HPDE6-E6E7 (cell line): ENCODE data around the gene PIGL.
"Not testable (repeated sequence)": the region's sequence is repeated elsewhere in the genome, so short reads cannot be mapped to it uniquely, and the experiment has no call there.

ENCODE experiments used
- DNase-seq: peaks from one replicate; pipeline ENCODE4 v3.0.0; 2011; ENCODE audit warnings: missing footprints; ENCODE audit errors: extremely low spot score

PIGL gene

GRCh38 chr17:16216341-16217001 is 539 bp upstream of the PIGL start:
- not testable (repeated sequence) for DNase-seq

- DNase-seq, result no peak
These were observed 5.4 kb downstream of the PIGL start for GRCh38 chr17:16222406-16222805.

- not testable (repeated sequence) for DNase-seq
These were observed 13.0 kb downstream of the PIGL start for GRCh38 chr17:16229912-16230561.

- no peak for DNase-seq
These were observed 15.4 kb downstream of the PIGL start for GRCh38 chr17:16232391-16232790.

- DNase-seq, result no peak
These were observed 22.9 kb downstream of the PIGL start for GRCh38 chr17:16239931-16240330.

GRCh38 chr17:16241906-16242399 is 24.9 kb downstream of the PIGL start:
- no peak for DNase-seq

GRCh38 chr17:16243385-16243784 is 26.4 kb downstream of the PIGL start:
- DNase-seq, result no peak

- no peak for DNase-seq
These were observed 27.0 kb downstream of the PIGL start for GRCh38 chr17:16243801-16244567.

- DNase-seq, result no peak
These were observed 30.6 kb downstream of the PIGL start for GRCh38 chr17:16247586-16247984.

- no peak for DNase-seq
These were observed 33.6 kb downstream of the PIGL start for GRCh38 chr17:16250635-16251034.

GRCh38 chr17:16251043-16251442 is 34.0 kb downstream of the PIGL start:
- no peak for DNase-seq

GRCh38 chr17:16251556-16251955 is 34.5 kb downstream of the PIGL start:
- no peak for DNase-seq

- DNase-seq, result no peak
These were observed 37.9 kb downstream of the PIGL start for GRCh38 chr17:16254773-16255400.

GRCh38 chr17:16255481-16255921 is 38.5 kb downstream of the PIGL start:
- DNase-seq, result no peak

- DNase-seq, result no peak
These were observed 41.9 kb downstream of the PIGL start for GRCh38 chr17:16258901-16259300.

GRCh38 chr17:16259926-16260325 is 42.9 kb downstream of the PIGL start:
- no peak for DNase-seq

- DNase-seq, result no peak
These were observed 44.0 kb downstream of the PIGL start for GRCh38 chr17:16261049-16261448.

GRCh38 chr17:16262201-16262600 is 45.2 kb downstream of the PIGL start:
- no peak for DNase-seq

GRCh38 chr17:16267174-16267573 is 50.2 kb downstream of the PIGL start:
- no peak for DNase-seq

GRCh38 chr17:16269658-16270057 is 52.6 kb downstream of the PIGL start:
- DNase-seq, result no peak

GRCh38 chr17:16272111-16272840 is 55.3 kb downstream of the PIGL start:
- no peak for DNase-seq
